Activated naive CD8-positive, alpha-beta T cell treated with anti-CD3 and anti-CD28 coated beads, Interleukin-2, amount 50 U/mL, for 24 hours (primary cell): ENCODE measurements around the gene GRPEL1.
A peak's percentile ranks its signal among the peaks of the same experiment; 100 is the strongest.
"Not testable (repeated sequence)": the region's sequence is repeated elsewhere in the genome, so short reads cannot be mapped to it uniquely, and the experiment has no call there.

Experiments used
- ATAC-seq: fragments of 150-1000 bp; cut with Tn5 transposase; one replicate; pipeline ENCODE4 v1.10.0; 2021
- DNase-seq: peaks from one replicate; pipeline ENCODE4 v3.0.0; 2021
- H3K27ac Mint-ChIP-seq: one replicate; pipeline ENCODE4 v1.8.0; 2021; ENCODE audit warnings: mild to moderate bottlenecking, mixed read lengths
- H3K27me3 Mint-ChIP-seq: one replicate; pipeline ENCODE4 v1.8.0; 2021; ENCODE audit warnings: mixed read lengths
- H3K36me3 Mint-ChIP-seq: one replicate; pipeline ENCODE4 v1.8.0; 2021; ENCODE audit warnings: low read depth, mixed read lengths
- H3K4me1 Mint-ChIP-seq: one replicate; pipeline ENCODE4 v1.8.0; 2021; ENCODE audit warnings: mixed read lengths
- H3K4me3 Mint-ChIP-seq: one replicate; pipeline ENCODE4 v1.8.0; 2021; ENCODE audit warnings: mild to moderate bottlenecking, moderate library complexity, mixed read lengths
- H3K9me3 Mint-ChIP-seq: one replicate; pipeline ENCODE4 v1.8.0; 2021; ENCODE audit warnings: mixed read lengths

The GRPEL1 gene

GRCh38 chr4:7103031-7103606 lies 35.3 kb upstream of the GRPEL1 start:
- H3K9me3 Mint-ChIP-seq: no peaks in the 10 kb centered on the region
- ATAC-seq: peak; percentile 87
- H3K4me1 Mint-ChIP-seq: peaks cover 15% of the 10 kb centered on the region

GRCh38 chr4:7102516-7102909 lies 34.6 kb upstream of the GRPEL1 start:
- not testable (repeated sequence) for DNase-seq, H3K9me3 Mint-ChIP-seq, H3K36me3 Mint-ChIP-seq, H3K27me3 Mint-ChIP-seq, H3K27ac Mint-ChIP-seq, ATAC-seq
- H3K4me3 Mint-ChIP-seq: peak overlapping the region; percentile 87
- H3K4me1 Mint-ChIP-seq: peaks cover 15% of the 10 kb centered on the region

More at GRCh38 chr4:7103031-7103606, 35.3 kb upstream of the GRPEL1 start:
- Mint-ChIP-seq H3K36me3 (no peaks in the 10 kb centered on the region), H3K4me3 (peak overlapping the region; percentile 87), H3K27me3 (no peaks in the 10 kb centered on the region), H3K27ac (peak overlapping the region; percentile 52)
- DNase-seq: peak; percentile 87

GRCh38 chr4:7101692-7102515 lies 34.0 kb upstream of the GRPEL1 start:
- peaks cover 15% of the 10 kb centered on the region for H3K4me1 Mint-ChIP-seq
- peak; percentile 66 for DNase-seq
- ATAC-seq: peak; percentile 67
- H3K36me3 Mint-ChIP-seq: no peaks in the 10 kb centered on the region
- peak overlapping the region; percentile 87 for H3K4me3 Mint-ChIP-seq
- no peaks in the 10 kb centered on the region for H3K27me3 Mint-ChIP-seq
- no peaks in the 10 kb centered on the region for H3K9me3 Mint-ChIP-seq
- H3K27ac Mint-ChIP-seq: no peak overlapping the region

GRCh38 chr4:7096236-7096635 lies 28.4 kb upstream of the GRPEL1 start:
- Mint-ChIP-seq H3K9me3 (no peaks in the 10 kb centered on the region), H3K4me1 (no peaks in the 10 kb centered on the region), H3K36me3 (no peaks in the 10 kb centered on the region), H3K27ac (no peak overlapping the region), H3K4me3 (no peak overlapping the region), H3K27me3 (peaks cover 3% of the 10 kb centered on the region)
- DNase-seq (no peak), ATAC-seq (no peak)

- Mint-ChIP-seq H3K36me3 (no peaks in the 10 kb centered on the region), H3K9me3 (no peaks in the 10 kb centered on the region), H3K27me3 (peaks cover 5% of the 10 kb centered on the region), H3K4me1 (no peaks in the 10 kb centered on the region), H3K4me3 (no peak overlapping the region), H3K27ac (no peak overlapping the region)
- no peak for ATAC-seq
- no peak for DNase-seq
Observed at GRCh38 chr4:7095611-7096155, 27.8 kb upstream of the GRPEL1 start.

GRCh38 chr4:7094916-7095315 lies 27.1 kb upstream of the GRPEL1 start:
- H3K36me3 Mint-ChIP-seq: no peaks in the 10 kb centered on the region
- no peak overlapping the region for H3K27ac Mint-ChIP-seq
- H3K27me3 Mint-ChIP-seq: peaks cover 7% of the 10 kb centered on the region
- no peaks in the 10 kb centered on the region for H3K4me1 Mint-ChIP-seq
- no peak for DNase-seq
- ATAC-seq: no peak
- no peaks in the 10 kb centered on the region for H3K9me3 Mint-ChIP-seq
- no peak overlapping the region for H3K4me3 Mint-ChIP-seq

- Mint-ChIP-seq H3K27me3 (peaks cover 21% of the 10 kb centered on the region), H3K9me3 (no peaks in the 10 kb centered on the region), H3K27ac (no peak overlapping the region), H3K36me3 (no peaks in the 10 kb centered on the region), H3K4me3 (no peak overlapping the region), H3K4me1 (no peaks in the 10 kb centered on the region)
- no peak for ATAC-seq
- DNase-seq: no peak
Observed at GRCh38 chr4:7092026-7092425, 24.2 kb upstream of the GRPEL1 start.

GRCh38 chr4:7089213-7089986 lies 21.5 kb upstream of the GRPEL1 start:
- no peaks in the 10 kb centered on the region for H3K9me3 Mint-ChIP-seq
- H3K36me3 Mint-ChIP-seq: no peaks in the 10 kb centered on the region
- no peak overlapping the region for H3K27ac Mint-ChIP-seq
- H3K4me3 Mint-ChIP-seq: no peak overlapping the region
- DNase-seq: no peak
- no peak for ATAC-seq
- H3K27me3 Mint-ChIP-seq: peaks cover 31% of the 10 kb centered on the region
- no peaks in the 10 kb centered on the region for H3K4me1 Mint-ChIP-seq

GRCh38 chr4:7087036-7087435 lies 19.2 kb upstream of the GRPEL1 start:
- Mint-ChIP-seq H3K36me3 (no peaks in the 10 kb centered on the region), H3K9me3 (no peaks in the 10 kb centered on the region), H3K4me1 (no peaks in the 10 kb centered on the region), H3K27ac (no peak overlapping the region), H3K27me3 (peaks cover 43% of the 10 kb centered on the region), H3K4me3 (no peak overlapping the region)
- ATAC-seq (no peak), DNase-seq (no peak)

- no peaks in the 10 kb centered on the region for H3K4me1 Mint-ChIP-seq
- H3K4me3 Mint-ChIP-seq: no peak overlapping the region
- peaks cover 47% of the 10 kb centered on the region for H3K27me3 Mint-ChIP-seq
- ATAC-seq (no peak), DNase-seq (no peak)
- no peak overlapping the region for H3K27ac Mint-ChIP-seq
- no peaks in the 10 kb centered on the region for H3K36me3 Mint-ChIP-seq
- no peaks in the 10 kb centered on the region for H3K9me3 Mint-ChIP-seq
Observed at GRCh38 chr4:7086384-7086783, 18.5 kb upstream of the GRPEL1 start.

- not testable (repeated sequence) for ATAC-seq, H3K27ac Mint-ChIP-seq
Observed at GRCh38 chr4:7084564-7084961, 16.7 kb upstream of the GRPEL1 start.

GRCh38 chr4:7083597-7084563 lies 16.0 kb upstream of the GRPEL1 start:
- Mint-ChIP-seq H3K9me3 (no peaks in the 10 kb centered on the region), H3K36me3 (no peaks in the 10 kb centered on the region), H3K4me3 (no peak overlapping the region), H3K27me3 (peaks cover 43% of the 10 kb centered on the region), H3K4me1 (no peaks in the 10 kb centered on the region), H3K27ac (no peak overlapping the region)
- no peak for ATAC-seq
- DNase-seq: no peak

More at GRCh38 chr4:7084564-7084961, 16.7 kb upstream of the GRPEL1 start:
- not testable (repeated sequence) for H3K9me3 Mint-ChIP-seq, H3K4me1 Mint-ChIP-seq, H3K4me3 Mint-ChIP-seq, H3K36me3 Mint-ChIP-seq, DNase-seq
- H3K27me3 Mint-ChIP-seq: peaks cover 49% of the 10 kb centered on the region

- not testable (repeated sequence) for ATAC-seq, H3K4me1 Mint-ChIP-seq, H3K9me3 Mint-ChIP-seq, H3K4me3 Mint-ChIP-seq, DNase-seq, H3K27ac Mint-ChIP-seq, H3K36me3 Mint-ChIP-seq
- H3K27me3 Mint-ChIP-seq: peaks cover 26% of the 10 kb centered on the region
Observed at GRCh38 chr4:7079909-7080308, 12.0 kb upstream of the GRPEL1 start.

- not testable (repeated sequence) for ATAC-seq, H3K4me3 Mint-ChIP-seq, DNase-seq, H3K27ac Mint-ChIP-seq, H3K9me3 Mint-ChIP-seq, H3K4me1 Mint-ChIP-seq, H3K36me3 Mint-ChIP-seq
- H3K27me3 Mint-ChIP-seq: peaks cover 23% of the 10 kb centered on the region
Observed at GRCh38 chr4:7079483-7079882, 11.6 kb upstream of the GRPEL1 start.
